GM12872 (cell line): ENCODE results near the gene PARD6G.

Experiments used
- TF ChIP-seq, protein P1 (sequence below): IDR thresholded peaks from 3 replicates; pipeline ENCODE4 v1.5.1; 2011; ENCODE audit warnings: low read depth, mild to moderate bottlenecking, low read length, moderate library complexity; ENCODE audit not compliant: insufficient read depth

PARD6G gene

DNA sequence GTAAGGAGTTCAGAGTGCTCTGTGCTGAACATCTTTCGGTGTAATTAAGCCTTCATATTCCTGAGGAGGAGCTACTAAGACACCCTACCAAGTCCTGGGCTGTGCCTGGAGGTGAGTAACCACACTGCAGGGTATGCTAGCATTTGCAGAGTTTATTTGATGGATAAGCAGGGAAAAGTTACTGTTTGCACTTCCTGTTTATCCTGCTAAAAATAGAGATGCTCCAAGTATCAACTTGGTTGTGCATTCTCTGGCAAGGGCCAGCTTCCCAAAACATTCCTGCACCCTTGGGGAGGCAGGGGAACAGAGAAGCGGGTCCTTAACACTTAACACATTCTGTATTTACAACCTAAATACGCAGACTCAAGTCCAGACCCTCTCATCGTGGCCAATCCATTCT is 49.8 kb downstream of the PARD6G start:
- TF ChIP-seq, protein P1, sequence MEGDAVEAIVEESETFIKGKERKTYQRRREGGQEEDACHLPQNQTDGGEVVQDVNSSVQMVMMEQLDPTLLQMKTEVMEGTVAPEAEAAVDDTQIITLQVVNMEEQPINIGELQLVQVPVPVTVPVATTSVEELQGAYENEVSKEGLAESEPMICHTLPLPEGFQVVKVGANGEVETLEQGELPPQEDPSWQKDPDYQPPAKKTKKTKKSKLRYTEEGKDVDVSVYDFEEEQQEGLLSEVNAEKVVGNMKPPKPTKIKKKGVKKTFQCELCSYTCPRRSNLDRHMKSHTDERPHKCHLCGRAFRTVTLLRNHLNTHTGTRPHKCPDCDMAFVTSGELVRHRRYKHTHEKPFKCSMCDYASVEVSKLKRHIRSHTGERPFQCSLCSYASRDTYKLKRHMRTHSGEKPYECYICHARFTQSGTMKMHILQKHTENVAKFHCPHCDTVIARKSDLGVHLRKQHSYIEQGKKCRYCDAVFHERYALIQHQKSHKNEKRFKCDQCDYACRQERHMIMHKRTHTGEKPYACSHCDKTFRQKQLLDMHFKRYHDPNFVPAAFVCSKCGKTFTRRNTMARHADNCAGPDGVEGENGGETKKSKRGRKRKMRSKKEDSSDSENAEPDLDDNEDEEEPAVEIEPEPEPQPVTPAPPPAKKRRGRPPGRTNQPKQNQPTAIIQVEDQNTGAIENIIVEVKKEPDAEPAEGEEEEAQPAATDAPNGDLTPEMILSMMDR, result no peak

DNA sequence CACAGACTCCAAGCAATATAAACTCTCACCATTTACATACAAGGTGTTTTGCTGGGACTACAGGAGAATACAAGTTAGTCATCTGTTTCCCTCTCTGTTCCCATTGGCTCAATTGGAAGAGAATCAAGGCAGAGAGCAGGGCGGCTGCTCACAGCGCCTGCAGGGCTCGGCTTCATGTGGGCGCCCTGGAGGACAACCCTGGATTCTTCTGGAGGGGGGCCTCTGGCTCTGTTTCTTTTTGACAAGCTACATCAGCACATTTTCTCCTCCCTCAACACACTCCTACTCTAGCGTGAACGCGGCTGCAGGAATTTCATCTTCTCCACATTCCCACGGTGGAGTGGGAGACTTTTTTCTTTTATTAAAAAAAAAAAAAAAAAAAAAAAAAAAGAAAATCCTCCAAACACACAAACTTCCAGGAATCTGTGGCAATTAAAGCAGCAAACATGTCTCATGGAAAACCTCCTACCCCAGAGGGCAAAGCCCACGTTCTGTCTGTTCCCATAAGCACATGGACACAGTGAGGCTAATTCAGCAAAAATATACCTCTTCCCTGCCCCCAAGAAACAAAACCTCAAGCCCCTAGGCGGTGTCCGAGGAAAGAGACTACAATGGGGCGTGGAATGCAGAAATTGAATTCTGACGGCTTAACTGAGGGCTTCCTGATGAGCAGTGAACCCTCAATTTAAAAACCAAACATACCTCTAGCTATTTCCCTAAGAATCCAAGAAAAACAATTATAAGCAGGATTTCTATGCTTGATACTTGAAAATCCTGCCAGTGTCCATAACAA is 50.6 kb downstream of the PARD6G start:
- TF ChIP-seq, protein P1, result no peak

DNA sequence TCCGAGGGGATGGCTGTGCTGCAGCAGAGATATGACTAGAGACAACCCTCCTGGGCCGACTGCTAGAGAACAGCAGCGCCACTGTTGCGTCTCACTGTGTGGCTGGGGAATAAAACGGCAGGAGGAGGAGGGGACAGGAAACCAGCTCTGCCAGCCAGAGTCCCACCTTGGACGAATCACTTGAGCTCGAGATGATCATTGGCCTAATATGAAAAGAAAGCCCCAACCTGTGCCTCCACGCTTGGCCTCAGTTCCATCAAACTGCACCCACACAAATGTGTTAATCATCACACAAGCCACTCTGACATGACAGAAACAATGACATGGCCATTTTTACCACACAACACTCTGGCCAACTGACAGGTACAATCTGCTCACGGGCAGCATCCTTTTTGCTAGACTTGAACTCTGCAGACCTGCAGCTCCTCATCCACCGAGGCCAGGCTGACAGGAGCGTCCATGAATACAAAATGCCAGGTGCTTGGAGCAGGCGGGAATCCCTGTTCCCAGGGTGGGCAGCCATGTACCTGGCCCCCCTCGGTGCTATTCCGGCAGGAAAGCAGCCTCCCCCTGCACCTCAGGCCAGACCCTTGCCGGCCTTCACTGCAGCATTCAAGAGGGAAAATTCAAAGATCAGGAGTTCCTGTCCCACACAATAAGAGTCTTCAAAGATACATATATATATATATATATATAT is 52.3 kb downstream of the PARD6G start:
- TF ChIP-seq, protein P1, result no peak

DNA sequence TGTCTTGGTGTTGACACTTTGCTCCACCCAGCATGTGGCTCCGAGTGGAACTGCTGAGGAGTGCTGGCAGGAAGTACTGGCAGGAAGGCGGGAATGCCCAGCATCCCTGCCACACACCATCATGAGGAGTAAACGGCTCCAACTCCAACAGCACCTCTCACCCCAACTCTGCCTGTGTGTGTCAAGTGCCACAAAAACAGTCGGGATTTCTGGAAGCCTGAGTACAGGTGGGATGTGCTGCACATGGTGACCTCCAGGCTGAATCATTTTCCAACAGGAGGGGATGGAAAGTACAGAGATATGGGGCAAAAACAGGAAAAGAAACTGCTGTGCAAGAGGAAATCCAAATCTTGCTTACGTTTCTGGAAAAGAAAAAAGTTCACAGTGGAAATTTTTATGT is 53.6 kb downstream of the PARD6G start:
- TF ChIP-seq, protein P1, result no peak

DNA sequence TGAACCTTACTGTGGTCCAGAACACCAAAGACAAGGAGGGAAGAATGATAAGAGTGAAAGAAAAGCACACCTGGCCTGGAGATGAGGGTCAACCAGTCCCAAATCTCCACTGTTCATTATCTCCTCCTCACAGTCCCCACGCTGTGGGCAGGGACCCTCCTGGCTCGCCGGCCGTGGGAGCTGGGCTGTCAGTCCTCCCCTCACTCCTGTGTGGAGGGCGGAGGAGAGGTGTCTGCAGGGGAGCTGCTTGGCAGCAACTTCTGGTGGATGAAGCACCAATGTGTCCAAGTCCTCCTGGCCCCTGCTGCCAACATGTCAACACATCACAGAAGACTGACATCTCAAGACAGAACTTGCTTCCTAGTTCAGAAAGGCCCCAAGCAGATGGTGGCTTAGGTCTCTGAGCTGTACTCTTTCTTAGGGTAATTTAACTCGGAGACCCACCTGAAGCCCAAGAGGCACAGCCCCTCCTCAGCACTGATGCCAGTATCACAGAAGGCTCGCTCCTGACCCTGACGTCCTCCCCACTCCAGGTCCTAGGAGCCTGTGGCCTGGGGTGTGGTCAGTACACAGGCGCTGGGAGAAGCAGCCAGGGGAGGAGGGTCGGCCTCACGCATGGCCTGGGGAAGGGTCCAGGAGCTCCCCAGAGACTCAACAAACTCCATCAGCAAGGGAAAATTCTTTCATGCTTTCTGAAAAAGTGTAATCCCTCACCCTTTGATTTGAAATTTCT is 54.5 kb downstream of the PARD6G start:
- TF ChIP-seq, protein P1, result no peak

DNA sequence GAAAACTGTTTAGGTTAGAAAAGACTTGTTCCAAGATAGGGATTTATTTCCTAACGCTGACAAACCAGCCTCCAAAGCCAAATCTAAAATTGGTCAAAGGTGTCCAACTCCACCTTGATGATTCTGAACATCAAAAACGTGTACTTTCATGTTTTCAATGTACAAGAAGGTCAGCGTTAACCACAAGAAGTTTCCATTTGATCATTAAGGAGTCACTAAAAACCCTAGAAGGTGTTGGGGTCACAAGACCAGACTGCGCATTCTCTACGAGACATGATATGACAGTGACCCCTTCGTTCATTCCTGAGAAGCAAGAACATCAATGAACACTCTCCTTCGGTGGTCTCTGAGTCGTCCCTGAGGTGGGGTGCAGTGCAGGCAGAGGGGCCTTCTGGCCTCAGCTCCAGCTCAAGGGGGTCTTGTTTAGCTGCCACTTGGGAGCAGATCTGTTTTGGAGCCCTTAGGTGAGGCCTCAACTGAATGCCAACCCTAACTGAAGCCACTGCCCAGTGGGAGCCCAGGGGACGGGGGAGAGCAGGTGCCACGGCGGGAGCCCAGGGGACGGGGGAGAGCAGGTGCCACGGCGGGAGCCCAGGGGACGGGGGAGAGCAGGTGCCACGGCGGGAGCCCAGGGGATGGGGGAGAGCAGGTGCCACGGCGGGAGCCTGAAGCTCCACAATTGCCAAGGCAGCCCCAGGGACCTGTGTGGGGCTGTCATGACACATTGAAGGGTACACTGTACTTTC is 55.2 kb downstream of the PARD6G start:
- TF ChIP-seq, protein P1, result no peak
